ENCODE results near the gene CDC14A. TPM values are rescaled to one million over a fixed set of nuclear protein-coding genes. Genes with fewer than 3 reads are reported as not detected.

CDC14A gene
- total and polyA plus RNA-seq, 2 donors (not counting 3 experiments of a cell fraction or from before 2014, with no cell fraction given), result 3.4 to 13.9 TPM

DNA sequence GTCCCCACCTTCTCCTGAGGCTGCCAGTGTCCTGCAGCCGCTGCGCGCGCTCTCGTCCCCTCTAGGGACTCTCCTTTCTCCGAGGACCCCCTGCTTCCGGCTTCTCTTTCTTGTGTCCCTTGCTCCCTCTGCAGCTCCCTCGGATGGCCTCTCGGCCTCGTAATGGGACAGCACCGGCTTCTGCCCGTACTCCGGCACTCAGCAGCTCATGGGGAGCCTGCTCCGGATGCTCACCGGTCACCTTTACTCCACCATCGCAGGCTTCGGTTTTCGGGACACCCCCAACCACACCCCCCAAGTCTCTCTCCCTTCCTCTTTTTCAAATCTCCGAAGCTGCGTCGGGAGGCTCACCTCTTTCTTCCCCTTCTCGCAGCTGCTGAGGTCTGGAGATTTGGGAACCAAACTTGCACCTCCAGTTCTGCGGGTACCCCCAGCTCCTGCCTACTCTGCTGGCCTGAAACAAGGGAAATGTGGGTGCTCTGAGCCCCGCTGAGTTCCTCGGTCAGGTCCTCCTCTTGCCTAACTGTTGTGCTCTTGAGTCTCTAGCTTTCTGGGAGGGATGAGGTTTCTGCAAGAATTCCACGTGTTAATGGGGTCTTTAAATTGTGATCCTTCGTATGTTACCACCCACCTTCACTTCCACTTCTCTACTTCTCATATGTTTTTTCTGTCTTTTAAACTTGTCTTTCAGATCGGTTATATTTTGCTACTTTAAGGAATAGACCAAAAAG, 930 bp downstream of the CDC14A start:
- H3K27ac ChIP-seq (ENCODE audit: insufficient read depth, low read depth, low read length), result peak overlapping the region; percentile 84
- CTCF ChIA-PET, result interaction anchor here (0.8 to 5.0 kb wide), 14 partner anchors 8 to 516 kb away, joined by 3 to 34 read pairs (median 4); no protein-coding TSS in a partner anchor
- no peak for TF ChIP-seq EZH2 (IDR thresholded peaks at IDR 0.05; ENCODE audit: borderline replicate concordance, low read depth, low read length, severe bottlenecking)
- TF ChIP-seq JUN (IDR thresholded peaks at IDR 0.05; ENCODE audit: borderline replicate concordance, insufficient read depth, insufficient read length, low read depth), result no peak
- TF ChIP-seq, protein P1, sequence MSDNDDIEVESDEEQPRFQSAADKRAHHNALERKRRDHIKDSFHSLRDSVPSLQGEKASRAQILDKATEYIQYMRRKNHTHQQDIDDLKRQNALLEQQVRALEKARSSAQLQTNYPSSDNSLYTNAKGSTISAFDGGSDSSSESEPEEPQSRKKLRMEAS (IDR thresholded peaks at IDR 0.05; ENCODE audit: insufficient read depth, insufficient read length), result no peak
- no peak for TF ChIP-seq POLR2AphosphoS5 (IDR thresholded peaks at IDR 0.05; ENCODE audit: insufficient read depth, low read depth, low read length)
- TF ChIP-seq GATA2 (IDR thresholded peaks at IDR 0.05; ENCODE audit: insufficient read depth, insufficient read length, low read depth, low read length), result no peak
- TF ChIP-seq FOS (IDR thresholded peaks at IDR 0.05; ENCODE audit: borderline replicate concordance, insufficient read depth, low read length), result no peak
- TF ChIP-seq CTCF (IDR thresholded peaks at IDR 0.05; ENCODE audit: extremely low read depth in 1 of 2, insufficient read depth in 1 of 2, low read depth in 1 of 2, low read length in 2 of 2), result no peak
- TF ChIP-seq POLR2A (IDR thresholded peaks at IDR 0.05; ENCODE audit: low read depth, low read length), result no peak
- no peak for TF ChIP-seq MYC (IDR thresholded peaks at IDR 0.05; ENCODE audit: low read depth, low read length)

More for the DNA sequence above, 930 bp downstream of the CDC14A start:
- FAIRE-seq (no peak), DNase-seq (ENCODE audit: low read depth, low spot score) (peak; percentile 23)
- peak overlapping the region; percentile 88 for H3K4me2 ChIP-seq (ENCODE audit: insufficient read depth, low read length)
- H3K9me1 ChIP-seq (replicated peaks; ENCODE audit: control insufficient read depth, extremely low read depth, insufficient read depth, low read length), result no peaks in the 10 kb centered on the region
- POLR2A ChIA-PET, result interaction anchor here (2.0 kb wide), 1 partner anchor 87 kb away, joined by 6 read pairs; the partner anchor contains the start of gene RTCA
- peaks cover 0 to 2% of the 10 kb centered on the region in 2 experiments for H3K36me3 ChIP-seq (ENCODE audit: control insufficient read depth in 2 of 2, extremely low read depth in 1 of 2, insufficient read depth in 2 of 2, low read length in 2 of 2)
- H3K9ac ChIP-seq (replicated peaks; ENCODE audit: extremely low read depth, insufficient read depth, low read length), result peak overlapping the region; percentile 95
- intact Hi-C loops (cut with micrococcal nuclease), result loop anchor here (2.0 to 5.0 kb wide), 5 partner anchors 46 to 539 kb away; partner anchors contain the start of gene EXTL2
- peak overlapping the region; percentile 89 for H2AFZ ChIP-seq (ENCODE audit: low read depth, low read length)
- peaks cover 31% of the 10 kb centered on the region for H3K4me1 ChIP-seq (ENCODE audit: control insufficient read depth, extremely low read depth, insufficient read depth, low read length)
- dilution Hi-C loops (cut with MboI; ENCODE audit: extremely low pct_ligation_motif_present, low sequenced_read_pairs), result no loop called here
- H3K4me3 ChIP-seq (replicated peaks in 1 of 3; ENCODE audit: insufficient read depth in 1 of 3, low read depth in 1 of 3, low read length in 3 of 3), result peak overlapping the region; percentile 76 to 97 (median 84)
- peaks cover 26% of the 10 kb centered on the region for H3K79me2 ChIP-seq (ENCODE audit: control insufficient read depth, insufficient read depth, low read length)
- H4K20me1 ChIP-seq (replicated peaks; ENCODE audit: control insufficient read depth, extremely low read depth, insufficient read depth, low read length), result no peaks in the 10 kb centered on the region
- BruUV-seq (replicated peaks), result no TSS peak
- H3K27me3 ChIP-seq (ENCODE audit: control insufficient read depth in 2 of 2, insufficient read depth in 2 of 2, low read length in 2 of 2), result no peaks in the 10 kb centered on the region
- no peaks in the 10 kb centered on the region for H3K9me3 ChIP-seq (replicated peaks; ENCODE audit: control insufficient read depth, insufficient read depth, low read length)

Data from endothelial cell of umbilical vein (primary cell).